HG03066 (cell line): ENCODE results near the gene TMEM242.
"Not testable (repeated sequence)": the region's sequence is repeated elsewhere in the genome, so short reads cannot be mapped to it uniquely, and the experiment has no call there.

ENCODE experiments used
- ATAC-seq: cut with Tn5 transposase; IDR thresholded peaks from one replicate; pipeline ENCODE4 v1.9.1; 2021; ENCODE audit warnings: low read depth; ENCODE audit not compliant: unreplicated experiment

TMEM242 gene

DNA sequence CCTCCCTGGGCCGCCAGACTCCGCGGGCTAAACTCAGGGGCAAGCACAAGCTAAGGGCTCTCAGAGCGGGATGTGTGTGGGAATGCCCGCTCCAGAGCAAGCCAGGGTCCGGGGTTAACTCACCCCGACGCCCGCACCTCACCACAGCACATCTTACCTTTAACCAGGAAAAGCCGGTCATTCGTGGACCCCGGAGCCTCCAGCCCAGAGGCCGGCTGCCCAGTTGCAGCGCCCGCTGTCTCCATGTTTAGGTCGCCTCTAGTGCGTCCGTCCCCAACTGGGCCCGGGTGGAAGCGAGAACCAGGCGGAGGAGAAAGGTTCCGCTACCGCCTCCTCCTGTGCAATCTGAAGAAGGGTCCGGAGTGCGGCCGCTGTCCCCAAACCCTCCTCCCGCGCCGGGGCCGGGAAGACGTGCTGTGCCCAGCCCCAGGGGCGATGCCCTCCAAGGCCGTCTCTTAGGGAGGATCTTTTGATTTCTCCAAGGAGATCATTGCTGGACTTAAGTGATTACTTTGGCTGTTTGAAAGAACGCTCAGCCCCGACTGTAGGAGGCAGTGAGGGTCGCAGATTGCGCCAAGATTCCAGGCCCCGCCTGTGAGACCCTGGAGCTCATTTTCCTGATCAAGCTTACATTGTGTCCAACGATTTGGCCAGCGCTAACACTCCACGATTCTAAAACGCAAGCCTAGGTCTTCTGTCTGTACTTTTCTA, at the start of gene TMEM242:
Gene TMEM242, minus strand, starts transcription at position 265 of the 711 bp plus-strand sequence. Its CDS starts 20 bp downstream, at position 245.
- ATAC-seq = peak; percentile 86

DNA sequence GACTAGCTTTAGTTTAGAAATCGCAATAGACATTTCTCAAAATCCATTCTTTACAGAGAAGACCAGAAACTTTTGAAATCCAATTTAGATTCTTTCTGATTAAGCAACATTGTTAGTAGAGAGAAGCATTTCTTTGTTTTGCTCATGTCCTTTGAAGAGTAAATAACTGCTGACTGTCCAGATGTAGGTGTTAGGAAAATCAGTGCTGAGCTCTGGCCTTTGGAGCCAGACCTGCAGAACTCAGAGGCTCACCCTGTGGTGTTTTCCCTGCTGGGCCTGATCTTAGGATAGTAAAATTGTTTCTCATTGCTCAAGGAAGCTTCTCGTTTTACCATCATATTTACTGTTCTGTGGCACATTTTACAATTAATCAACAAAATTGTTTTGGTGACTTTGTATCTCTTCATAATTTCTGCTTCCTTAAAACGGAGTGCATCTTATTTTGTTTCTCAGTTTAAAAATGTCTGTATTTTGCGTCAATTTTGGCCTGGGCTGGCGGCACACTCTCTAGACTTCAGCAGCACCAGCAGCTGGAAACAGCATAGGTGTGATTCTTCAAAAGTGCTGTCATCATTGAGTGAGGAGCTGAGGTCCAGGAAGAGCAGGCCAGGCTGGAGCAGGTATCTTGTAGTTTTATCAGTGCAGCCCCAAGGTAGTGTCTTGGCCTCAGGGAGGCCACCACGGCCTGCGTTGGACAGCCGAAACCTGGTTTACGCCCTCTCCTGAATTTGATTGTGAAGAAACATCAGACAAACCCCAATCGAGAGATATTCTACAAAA, 49.4 kb upstream of the TMEM242 start:
- no peak for ATAC-seq

DNA sequence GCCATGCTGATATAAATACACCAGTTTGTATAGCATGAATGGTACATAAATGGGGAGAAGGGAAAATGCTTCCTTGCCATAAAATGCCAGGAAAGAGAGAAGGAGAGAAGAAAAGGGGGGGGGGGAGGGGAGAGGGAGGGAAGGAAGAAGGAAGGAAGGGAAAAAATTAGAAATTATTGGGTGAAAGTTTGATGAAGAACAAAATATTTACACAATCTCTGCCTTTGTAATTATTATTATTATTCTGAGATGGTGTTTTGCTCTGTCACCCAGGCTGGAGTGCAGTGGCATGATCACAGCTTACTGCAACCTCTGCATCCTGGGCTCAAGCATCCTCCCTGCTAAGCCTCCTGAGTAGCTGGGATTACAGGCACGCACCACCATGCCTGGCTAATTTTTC, 47.4 kb upstream of the TMEM242 start:
- no peak for ATAC-seq

DNA sequence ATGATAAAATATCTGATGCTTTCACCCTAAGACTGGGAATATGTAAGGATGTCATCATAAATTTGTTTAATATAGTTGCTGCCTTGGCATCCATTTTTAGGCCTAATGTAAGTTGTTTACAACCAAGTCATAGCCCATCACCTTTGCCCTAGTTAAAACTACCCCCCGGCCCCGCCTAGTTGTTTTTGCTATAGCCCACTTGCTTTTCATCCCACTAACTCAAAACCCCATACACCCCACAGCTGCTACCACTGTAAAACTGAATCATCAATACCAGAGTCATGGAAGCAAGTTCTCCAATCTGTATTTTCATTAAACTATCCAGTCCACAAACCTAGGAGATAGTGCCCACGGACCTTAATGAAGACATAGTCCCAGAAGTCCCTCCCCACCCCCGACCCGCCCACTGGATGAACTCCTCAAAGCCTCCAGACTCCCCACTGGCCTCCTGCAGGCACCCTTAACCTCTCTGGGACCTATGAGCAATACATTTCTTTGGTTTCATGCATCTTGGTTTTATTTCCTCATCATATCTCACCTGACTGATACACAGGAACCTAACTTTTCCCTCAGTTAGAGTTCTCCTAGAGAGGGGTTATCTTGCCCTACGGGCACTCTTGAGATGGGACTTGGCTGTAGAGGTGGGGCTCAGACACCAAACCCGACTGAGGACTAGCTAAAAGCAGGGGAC, 45.2 kb upstream of the TMEM242 start:
- ATAC-seq = no peak

DNA sequence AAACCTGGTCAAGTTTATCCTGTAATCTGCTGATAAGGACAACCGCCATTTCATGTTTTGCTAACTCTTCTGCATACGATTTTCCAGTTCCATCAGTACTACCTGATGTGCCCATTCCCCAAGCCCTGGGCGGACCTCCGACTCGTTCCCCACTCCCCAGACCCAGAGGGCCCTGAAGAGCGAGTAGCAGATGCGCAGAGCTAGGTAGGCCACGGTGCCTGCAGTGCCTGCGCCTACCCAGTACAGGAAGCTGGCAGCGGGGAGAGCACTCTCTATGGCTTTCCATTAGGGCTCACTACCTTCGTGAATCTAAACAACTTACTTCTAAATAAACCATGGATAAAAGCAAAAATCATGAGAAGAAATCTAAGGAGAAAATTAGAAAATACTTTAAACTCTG, 43.3 kb upstream of the TMEM242 start:
- no peak for ATAC-seq

DNA sequence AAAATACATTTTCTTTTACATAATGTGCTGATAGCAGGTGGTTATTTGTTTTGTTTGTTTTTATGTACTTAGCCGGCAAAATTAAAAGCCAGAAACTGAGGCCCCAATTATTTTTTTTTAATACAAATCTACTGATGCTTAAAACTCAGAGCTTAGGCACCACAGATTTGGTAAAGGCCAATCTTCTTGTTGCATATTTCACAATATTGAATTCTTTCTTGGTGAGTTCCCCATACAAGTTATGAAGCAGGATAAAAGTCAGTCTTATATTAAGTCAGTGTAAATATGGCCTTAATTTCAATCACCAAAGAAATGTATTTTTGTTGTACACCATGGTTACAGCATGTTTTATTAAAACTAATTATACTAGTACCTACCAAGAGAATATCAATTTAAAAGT, 41.4 kb upstream of the TMEM242 start:
- ATAC-seq = no peak

DNA sequence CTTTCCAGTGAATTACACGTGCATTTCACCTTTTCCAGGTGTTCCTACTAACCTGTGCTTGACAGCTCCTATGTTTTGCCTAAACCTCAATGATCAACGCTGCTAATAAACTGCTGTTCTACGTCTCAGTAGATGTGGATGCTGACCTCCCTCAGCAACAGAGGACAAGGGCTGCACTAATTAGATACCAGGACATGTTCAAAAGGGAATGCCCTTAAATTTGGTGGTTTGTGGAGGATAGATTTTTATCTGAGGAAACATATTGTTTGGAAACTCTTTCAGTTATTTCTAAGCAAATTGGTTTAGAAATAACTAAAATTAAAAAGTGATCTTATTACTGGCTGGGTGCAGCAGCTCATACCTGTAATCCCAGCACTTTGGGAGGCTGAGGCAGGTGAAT, 38.6 kb upstream of the TMEM242 start:
- no peak for ATAC-seq

DNA sequence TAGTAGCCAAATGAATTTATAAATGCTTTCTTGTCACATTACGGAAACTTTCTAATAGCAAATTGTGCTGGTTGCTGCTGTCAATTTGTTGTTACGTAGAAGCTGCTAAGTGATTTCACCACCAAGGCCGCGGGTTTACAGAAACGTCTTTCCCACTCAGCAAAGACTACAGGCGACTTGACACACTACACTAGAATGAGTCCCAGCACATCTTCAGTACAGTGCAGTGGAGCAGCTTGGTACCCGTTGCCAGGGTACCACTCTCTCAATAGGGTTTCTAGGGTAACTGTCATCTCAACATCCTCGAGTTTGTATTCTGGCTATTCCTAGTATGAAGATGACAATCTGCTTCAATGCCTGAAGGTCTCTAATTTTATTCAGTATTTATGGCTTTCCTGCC, 35.0 kb upstream of the TMEM242 start:
- ATAC-seq = no peak

DNA sequence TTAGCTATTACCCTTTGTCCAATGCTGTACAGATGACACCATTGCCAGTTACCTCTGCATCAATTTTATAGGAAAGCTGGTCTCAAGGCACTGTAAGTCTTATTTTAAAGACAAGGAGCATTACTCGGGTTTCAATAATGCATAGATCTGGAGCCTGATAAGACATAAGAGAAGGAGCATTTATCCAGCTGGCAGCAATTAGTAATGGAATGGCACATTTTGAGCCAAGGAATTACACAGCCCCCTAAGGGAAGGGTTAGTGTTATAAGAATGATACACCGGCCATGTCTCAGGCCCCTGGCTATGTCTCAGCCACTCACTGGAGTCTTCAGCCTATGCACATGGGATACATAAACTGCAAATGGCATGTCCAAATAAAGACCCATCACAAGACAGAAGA, 23.1 kb upstream of the TMEM242 start:
- no peak for ATAC-seq

DNA sequence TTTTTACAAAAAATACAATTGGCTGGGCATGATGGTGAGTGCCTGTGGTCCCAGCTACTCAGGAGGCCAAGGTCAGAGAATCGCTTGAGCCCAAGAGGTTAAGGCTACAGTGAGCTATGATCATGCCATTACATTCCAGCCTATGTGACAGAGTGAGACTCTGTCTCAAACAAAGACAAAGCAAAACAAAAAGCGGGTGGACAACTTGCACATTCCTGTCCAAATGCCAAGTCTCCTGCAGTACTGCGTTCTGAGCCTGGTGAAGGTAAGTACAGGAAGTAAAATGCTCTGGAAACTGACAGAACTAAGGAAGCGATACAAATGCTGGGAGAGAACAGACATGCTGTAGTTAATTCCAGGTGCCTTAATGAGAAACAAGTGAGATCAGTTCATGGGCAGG, 20.4 kb upstream of the TMEM242 start:
- no peak for ATAC-seq

DNA sequence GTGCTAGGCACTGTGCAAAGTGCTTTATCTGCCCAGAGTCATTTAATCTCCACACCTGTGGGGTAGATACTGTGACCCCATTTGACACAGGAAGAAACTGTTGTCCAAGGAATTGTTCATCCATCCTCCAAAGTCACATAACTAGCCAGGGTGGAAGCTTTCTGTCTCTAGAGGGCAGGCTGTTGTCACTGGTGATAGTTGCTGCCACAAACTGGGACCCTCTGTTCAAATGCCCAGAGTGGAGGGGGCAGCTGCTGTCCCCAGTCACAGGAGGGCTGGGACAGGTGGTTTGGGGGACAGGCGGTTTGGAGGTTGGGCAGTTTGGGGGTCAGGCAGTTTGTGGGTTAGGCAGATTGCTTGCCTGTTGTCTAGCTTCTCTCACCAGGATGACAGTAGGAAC, 16.1 kb upstream of the TMEM242 start:
- ATAC-seq = no peak

DNA sequence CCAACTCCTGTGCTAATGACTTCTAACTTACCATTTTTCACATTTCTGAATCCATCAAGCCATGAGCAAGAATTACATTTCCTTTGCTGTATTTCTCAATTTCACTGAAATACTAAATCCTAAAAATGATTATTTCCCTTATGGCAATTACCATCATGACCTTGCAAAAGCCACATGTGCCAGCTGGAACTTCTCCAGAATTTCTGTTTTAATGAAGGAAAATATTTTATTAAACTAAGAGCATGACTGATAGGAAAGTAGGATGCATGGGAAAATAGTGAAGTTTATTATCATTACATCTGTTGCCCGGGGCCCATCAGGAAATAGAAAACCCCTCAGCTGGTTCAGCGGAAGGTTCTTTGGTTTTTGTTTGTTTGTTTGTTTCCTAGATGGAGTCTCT, 14.4 kb upstream of the TMEM242 start:
- no peak for ATAC-seq

DNA sequence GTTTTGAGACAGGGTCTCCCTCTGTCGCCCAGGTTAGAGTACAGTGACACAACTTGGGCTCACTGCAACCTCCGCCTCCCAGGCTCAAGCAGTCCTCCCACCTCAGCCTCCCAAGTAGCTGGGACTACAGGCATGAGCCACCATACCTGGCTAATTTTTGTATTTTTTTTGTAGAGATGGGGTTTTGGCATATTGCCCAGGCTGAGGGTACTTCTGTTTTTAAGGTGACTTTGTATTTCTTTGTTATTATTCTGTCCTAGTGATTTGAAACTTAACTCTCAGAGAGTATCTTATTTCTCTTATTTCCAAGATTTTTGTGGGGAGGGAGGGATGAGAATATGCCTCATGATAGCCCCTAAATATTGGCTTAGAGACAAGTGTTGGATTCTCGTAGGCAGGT, 14.0 kb upstream of the TMEM242 start:
- ATAC-seq = not testable (repeated sequence)

DNA sequence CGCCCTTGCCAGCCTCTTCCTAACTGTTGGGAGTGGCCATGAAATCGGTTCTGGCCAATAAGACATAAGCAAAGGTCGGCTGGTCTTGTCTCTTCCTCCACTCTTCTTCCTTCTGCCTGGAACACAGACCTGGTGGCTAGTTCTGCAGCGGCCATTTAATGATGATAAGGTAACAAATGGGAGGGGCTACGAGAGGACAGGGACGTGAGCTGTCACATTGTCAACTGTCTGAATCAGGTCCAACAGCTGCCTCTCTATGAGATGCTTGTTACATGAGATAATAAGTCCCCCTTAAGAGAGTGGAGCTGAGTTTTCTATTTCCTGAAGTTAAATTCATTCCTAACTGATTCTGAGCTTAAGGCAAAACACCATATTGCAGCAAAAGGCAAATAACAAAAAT, 12.5 kb upstream of the TMEM242 start:
- no peak for ATAC-seq

DNA sequence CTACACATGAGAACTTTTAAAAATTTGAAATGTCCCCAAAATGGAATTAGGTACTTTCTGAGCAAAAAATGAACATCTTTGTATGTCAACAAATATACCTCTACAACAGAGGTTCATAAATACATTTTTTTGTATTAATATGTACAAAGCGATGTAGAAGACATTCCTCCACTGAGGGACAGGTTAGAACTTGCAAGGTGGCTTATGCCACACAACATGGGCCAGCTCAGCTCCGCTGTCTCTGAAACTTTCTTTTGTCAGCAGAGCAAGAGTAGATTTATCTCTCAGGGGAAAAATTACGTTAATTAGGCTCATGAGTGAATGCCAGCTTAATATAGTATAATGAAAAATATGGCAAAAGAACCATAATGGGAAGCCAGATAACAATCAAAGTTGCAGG, 10.6 kb upstream of the TMEM242 start:
- no peak for ATAC-seq

DNA sequence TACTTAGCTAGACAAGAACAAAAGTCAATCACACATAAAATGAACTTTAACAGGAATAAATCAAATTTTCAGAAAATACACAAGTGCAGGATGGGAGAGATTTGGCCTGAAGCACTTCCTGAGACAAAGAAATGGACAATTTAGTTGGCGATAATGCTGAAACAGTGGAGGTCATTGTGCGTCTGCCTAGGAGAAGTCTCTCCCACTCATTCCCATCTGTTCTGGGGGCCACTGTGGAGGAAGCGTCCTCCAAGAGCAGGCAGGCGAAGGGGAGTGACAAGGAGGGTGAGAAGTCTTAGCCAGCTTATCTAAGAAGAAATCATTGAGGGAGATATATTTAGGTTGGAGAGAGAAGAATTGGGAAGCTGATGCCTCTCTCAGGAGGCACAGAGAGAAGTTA, 10.2 kb upstream of the TMEM242 start:
- ATAC-seq = no peak

DNA sequence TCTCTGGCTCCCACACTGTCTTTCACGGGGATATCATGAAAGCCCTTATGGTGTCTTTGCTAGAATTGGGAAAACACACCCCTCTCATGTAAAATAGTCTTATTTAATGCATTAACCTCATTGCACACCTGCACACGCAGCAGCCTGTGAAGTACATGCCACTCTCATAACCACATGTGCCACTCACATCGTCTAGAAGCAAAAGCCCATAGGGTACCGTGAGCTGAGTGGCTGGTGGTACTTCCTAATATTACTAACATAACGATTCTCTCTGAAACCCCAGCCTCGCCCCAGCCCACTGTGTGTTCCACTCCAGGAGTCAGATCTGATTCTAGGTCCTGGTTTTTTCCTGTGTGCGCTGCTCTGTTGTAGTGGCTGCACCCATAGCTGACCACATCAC, 9.5 kb upstream of the TMEM242 start:
- no peak for ATAC-seq

DNA sequence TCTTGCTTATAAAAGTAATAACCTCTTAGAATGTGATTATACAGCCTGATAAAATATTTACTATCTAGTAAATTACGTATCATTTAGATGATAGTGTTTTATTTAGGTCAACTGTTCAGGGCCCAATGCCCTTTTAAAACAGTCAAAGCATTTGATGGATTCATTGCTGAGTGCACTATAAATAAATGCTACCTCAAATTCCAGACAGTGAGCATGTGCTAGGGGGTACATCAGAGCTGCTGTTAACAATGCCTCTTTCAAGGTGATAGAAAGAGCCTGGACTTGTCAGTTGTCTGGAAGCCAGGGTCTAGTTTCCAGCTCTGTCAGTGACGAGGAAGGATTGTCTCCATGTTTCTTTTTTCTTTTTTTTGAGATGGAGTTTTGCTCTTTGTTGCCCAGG, 7.5 kb upstream of the TMEM242 start:
- ATAC-seq = no peak

DNA sequence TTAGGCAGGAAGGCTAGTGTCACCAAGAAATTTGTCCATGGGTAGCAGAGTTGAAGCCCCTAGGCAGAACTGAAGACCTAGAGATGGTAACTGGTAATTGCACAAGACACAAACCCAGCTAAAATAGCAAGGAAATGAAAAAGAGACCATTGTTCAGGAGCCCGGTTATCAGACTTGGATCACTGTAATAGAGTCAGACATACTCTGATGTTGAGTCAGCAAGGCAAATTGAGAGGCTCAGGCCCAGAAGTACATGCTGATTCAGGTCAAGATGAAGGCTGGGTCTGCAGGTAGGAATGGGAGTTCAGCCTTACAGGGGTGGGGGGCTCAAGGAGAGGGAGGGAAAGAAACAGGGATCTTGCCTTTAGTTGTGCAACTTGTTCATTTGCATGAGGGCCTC, 6.5 kb upstream of the TMEM242 start:
- no peak for ATAC-seq

DNA sequence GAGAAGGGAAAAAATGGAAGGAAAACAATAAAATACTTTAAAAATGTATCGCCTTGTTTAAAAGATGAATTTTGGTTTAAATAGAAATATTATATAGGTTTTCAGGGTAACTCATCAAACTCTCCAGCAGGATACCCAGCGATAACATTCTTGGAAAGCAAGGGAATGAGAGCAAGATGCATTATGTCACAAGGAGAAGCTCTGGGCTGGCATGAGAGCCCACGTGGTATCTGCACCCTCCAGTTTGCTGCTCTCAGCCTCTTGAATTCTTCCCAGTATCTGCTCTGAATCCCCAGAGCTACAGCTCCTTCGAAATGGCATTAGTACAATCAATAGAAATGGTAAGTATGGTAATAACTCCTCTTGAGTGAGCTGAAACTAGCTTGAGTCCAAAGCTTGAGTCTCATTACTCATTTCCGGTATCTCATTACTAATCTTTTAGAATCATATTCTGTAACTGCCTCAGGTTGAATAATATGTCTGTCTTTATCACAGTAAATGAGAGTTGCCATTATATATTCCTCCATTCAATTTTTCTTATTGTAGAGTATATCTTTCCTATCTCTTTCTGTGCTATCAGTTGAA, 4.9 kb upstream of the TMEM242 start:
- ATAC-seq = no peak

DNA sequence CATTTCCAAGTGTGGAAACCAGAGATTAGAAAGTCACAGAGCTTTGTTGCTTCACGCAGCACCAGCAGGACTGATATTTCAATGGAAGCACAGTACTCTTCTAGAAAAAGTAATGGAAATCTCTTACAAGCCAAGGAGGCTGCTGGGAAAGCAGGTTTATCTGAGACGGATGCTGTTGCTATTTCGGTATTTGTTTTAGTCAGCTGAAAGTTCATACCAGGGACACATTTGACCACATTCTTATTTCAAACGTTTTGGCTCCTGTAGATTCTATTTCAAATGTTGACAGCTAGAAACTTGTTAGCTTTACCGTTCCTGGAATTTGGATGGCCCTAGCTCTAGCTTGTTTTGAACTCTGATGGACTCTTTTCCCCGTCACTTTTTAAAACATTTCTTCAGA, 3.7 kb upstream of the TMEM242 start:
- no peak for ATAC-seq
